Lung (tissue), 12 donors: Measurements from ENCODE around the gene RAB40A. TPM values are rescaled to one million over a fixed set of nuclear protein-coding genes. Genes with fewer than 3 reads are reported as not detected.

Experiments used
- ATAC-seq: fragments of 200-7000 bp; cut with Tn5 transposase; one replicate; pipeline ENCODE4 v1.9.1; 2020; ENCODE audit warnings: moderate number of reproducible peaks; ENCODE audit not compliant: insufficient read depth, low FRiP score
- DNase-seq, 3 donors: peaks; one replicate each; pipeline ENCODE4 v3.0.0-alpha.2; 2013 to 2017
- H3K27ac ChIP-seq, 2 donors: one replicate each; pipeline ENCODE4 v1.5.1; 2013; ENCODE audit warnings: mild to moderate bottlenecking in 2 of 2, moderate library complexity in 2 of 2, control low read depth in 1 of 2, inconsistent platforms in 1 of 2, low read depth in 1 of 2, low read length in 1 of 2
- H3K27me3 ChIP-seq, 3 donors: one replicate each; pipeline ENCODE4 v1.5.1; 2013; ENCODE audit warnings: low read length in 2 of 3; ENCODE audit not compliant: control insufficient read depth in 3 of 3, insufficient read depth in 3 of 3
- H3K36me3 ChIP-seq, 4 donors: one replicate each; pipeline ENCODE4 v1.5.1; 2013; ENCODE audit warnings: low read length in 4 of 4, mild to moderate bottlenecking in 1 of 4, moderate library complexity in 1 of 4; ENCODE audit not compliant: control insufficient read depth in 4 of 4, insufficient read depth in 4 of 4
- H3K4me1 ChIP-seq, 5 donors: one replicate each; pipeline ENCODE4 v1.5.1; 2013; ENCODE audit warnings: low read length in 5 of 5, mild to moderate bottlenecking in 2 of 5, moderate library complexity in 1 of 5; ENCODE audit not compliant: control insufficient read depth in 5 of 5, insufficient read depth in 5 of 5
- H3K4me3 ChIP-seq: one replicate; pipeline ENCODE4 v1.5.1; 2013; ENCODE audit warnings: mild to moderate bottlenecking, control low read depth, moderate library complexity
- H3K9ac ChIP-seq, 2 donors: one replicate each; pipeline ENCODE4 v1.5.1; 2013; ENCODE audit warnings: low read length in 2 of 2, control low read depth in 1 of 2; ENCODE audit not compliant: insufficient read depth in 1 of 2
- H3K9me3 ChIP-seq, 4 donors: one replicate each; pipeline ENCODE4 v1.5.1; 2013; ENCODE audit warnings: low read length in 3 of 4, mild to moderate bottlenecking in 1 of 4, moderate library complexity in 1 of 4; ENCODE audit not compliant: control insufficient read depth in 4 of 4, insufficient read depth in 3 of 4
- whole genome bisulfite sequencing, 2 donors: extraction: QIAGEN DNeasy Blood & Tissue Kit; methylation state at CpG; one replicate each; pipeline ENCODE4 v1.1.7; 2013; 5-methylcytosine and 5-hydroxymethylcytosine counted together
- polyA plus RNA-seq, 2 donors: library from polyadenylated mRNA; stranded (reverse); fragments of 200-250 nt; gene quantifications; one replicate each; pipeline ENCODE4 v1.2.1, GENCODE V29; 2013
- total RNA-seq, 2 donors: library from RNA; depleted of rRNA in 1 of 2; stranded (reverse); fragments of >200 nt in 1 of 2; gene quantifications; one replicate each; pipeline ENCODE4 v1.2.1, GENCODE V29; 2014 to 2021
- TF ChIP-seq, protein P1 (sequence below): IDR thresholded peaks from 2 replicates; pipeline ENCODE4 v1.5.1; 2012; ENCODE audit warnings: mild to moderate bottlenecking; ENCODE audit errors: control extremely low read depth, extremely low read depth
- donor health status: control.
- donor health status: control.
- donor health status: Bipolar disorder and iron deficiency.
- donor health status: healthy.
- donor health status: DM: yes; HTN: yes; CAD: no.

Gene RAB40A
- total and polyA plus RNA-seq, 4 donors = 0.06 to 1.1 (median 0.24) TPM

DNA sequence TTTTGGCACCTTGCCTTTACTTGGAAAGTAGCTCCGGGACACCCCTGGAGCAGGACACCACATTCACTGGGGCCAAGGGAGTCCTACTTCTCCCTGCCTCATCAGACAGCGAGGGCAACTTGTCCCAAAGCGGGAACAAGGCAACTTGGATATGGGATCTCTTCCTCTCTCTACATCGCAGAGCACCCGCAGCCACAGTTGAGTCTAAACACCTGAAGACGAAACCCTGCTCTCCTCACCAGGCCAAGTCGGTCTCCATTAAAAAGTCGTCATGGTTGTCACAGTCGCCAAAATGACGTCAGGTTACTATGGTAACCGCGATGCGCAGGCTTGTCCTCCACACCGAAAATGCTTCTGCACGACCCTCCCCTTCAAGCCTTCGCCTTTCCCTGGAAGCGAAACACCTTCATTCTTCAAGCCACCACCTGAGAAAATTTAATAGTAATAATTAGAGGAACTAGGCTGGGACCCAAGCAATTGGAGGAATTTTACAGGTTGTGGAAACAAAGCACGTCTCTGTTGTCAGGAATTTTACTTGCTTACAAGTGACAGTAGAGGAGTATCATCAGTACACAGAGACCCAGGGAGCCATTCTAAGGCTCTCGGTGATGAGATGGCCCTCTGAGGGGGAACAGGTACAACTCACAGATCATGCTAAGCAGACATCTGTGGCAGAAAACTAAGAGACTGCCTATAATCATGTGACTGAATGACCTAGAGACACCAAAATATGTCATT lies 35.6 kb upstream of the RAB40A start:
- no peak overlapping the region for H3K27ac ChIP-seq
- H3K9me3 ChIP-seq = no peaks in the 10 kb centered on the region
- WGBS, 2 donors = 5 to 30% methylated on average over 19 of the region's 19 CpGs
- H3K4me1 ChIP-seq = peaks cover 0 to 6% (median 2%) of the 10 kb centered on the region in 5 donors
- no peak overlapping the region for H3K4me3 ChIP-seq
- H3K27me3 ChIP-seq = peaks cover 0 to 26% (median 10%) of the 10 kb centered on the region in 3 donors
- H3K9ac ChIP-seq = peak overlapping the region; percentile 76 to 77
- ATAC-seq = no peak
- TF ChIP-seq, protein P1, sequence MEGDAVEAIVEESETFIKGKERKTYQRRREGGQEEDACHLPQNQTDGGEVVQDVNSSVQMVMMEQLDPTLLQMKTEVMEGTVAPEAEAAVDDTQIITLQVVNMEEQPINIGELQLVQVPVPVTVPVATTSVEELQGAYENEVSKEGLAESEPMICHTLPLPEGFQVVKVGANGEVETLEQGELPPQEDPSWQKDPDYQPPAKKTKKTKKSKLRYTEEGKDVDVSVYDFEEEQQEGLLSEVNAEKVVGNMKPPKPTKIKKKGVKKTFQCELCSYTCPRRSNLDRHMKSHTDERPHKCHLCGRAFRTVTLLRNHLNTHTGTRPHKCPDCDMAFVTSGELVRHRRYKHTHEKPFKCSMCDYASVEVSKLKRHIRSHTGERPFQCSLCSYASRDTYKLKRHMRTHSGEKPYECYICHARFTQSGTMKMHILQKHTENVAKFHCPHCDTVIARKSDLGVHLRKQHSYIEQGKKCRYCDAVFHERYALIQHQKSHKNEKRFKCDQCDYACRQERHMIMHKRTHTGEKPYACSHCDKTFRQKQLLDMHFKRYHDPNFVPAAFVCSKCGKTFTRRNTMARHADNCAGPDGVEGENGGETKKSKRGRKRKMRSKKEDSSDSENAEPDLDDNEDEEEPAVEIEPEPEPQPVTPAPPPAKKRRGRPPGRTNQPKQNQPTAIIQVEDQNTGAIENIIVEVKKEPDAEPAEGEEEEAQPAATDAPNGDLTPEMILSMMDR = no peak
- DNase-seq = peak; percentile 86 to 89 (median 87)
- no peaks in the 10 kb centered on the region for H3K36me3 ChIP-seq

DNA sequence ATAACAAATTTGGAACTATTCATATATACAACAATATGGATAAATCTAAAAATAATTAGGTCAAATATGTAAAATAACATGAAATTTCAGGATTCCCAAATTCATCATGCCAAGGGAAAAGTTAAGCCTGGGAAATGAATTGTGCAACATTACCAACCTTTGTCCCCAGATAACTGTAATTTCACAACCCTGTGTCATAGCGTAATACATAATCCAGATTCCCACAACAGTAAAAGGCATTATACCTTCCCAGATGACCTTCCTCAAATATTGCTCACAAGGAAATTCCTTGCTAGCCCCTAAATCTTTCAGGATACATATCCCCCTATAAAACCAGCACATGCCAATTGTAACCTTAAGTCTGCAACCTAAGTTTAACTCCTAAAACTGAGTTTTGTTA lies 32.9 kb upstream of the RAB40A start:
- H3K9ac ChIP-seq = no peak overlapping the region
- H3K4me3 ChIP-seq = no peak overlapping the region
- ATAC-seq (no peak), DNase-seq (no peak)
- TF ChIP-seq, protein P1 = no peak
- WGBS, 2 donors = 72 to 83% methylated on average over 1 of the region's 1 CpG
- H3K36me3 ChIP-seq = no peaks in the 10 kb centered on the region
- H3K9me3 ChIP-seq = no peaks in the 10 kb centered on the region
- H3K4me1 ChIP-seq = peaks cover 0 to 6% (median 2%) of the 10 kb centered on the region in 5 donors
- no peak overlapping the region for H3K27ac ChIP-seq
- peaks cover 0 to 29% (median 10%) of the 10 kb centered on the region in 3 donors for H3K27me3 ChIP-seq

DNA sequence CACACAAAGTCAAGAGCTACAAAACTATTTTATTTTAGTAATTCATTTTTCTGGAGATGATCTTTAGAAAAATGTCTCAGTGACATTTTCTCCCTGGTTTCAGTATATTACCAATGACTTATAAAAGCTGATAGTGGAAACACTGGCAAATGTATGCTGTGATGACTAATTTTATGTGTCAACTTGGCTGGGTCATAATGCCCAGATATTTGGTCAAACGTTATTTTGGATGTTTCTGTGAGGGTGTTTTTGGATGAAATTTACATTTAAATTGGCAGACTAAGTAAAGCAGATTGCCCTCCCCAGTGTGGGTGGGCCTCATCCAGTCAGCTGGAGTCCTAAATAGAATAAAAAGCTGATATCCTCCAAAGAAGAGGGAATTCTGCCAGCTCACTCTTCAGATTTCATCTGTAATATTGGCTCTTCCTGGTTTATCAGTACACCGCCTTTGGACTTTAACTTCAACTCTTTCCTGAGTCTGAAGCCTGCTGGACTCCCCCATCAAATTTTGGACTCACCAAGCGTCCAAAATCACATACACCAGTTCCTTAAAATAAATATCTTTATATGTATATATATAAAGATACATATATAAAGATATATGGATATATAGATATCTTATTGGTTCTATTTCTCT lies 31.2 kb upstream of the RAB40A start:
- H3K9me3 ChIP-seq = no peaks in the 10 kb centered on the region
- TF ChIP-seq, protein P1 = no peak
- peaks cover 0 to 6% (median 0%) of the 10 kb centered on the region in 5 donors for H3K4me1 ChIP-seq
- 50 to 92% methylated on average over 3 of the region's 3 CpGs for WGBS, 2 donors
- peaks cover 0 to 30% (median 9%) of the 10 kb centered on the region in 3 donors for H3K27me3 ChIP-seq
- ATAC-seq (no peak), DNase-seq (no peak)
- no peak overlapping the region for H3K27ac ChIP-seq
- no peaks in the 10 kb centered on the region for H3K36me3 ChIP-seq
- no peak overlapping the region for H3K4me3 ChIP-seq
- no peak overlapping the region for H3K9ac ChIP-seq
